ENCODE results near the gene ARHGEF38. TPM values are rescaled to one million over a fixed set of nuclear protein-coding genes. Genes with fewer than 3 reads are reported as not detected.

The ARHGEF38 gene
- total and polyA plus RNA-seq, 4 donors, result 0.03 to 0.92 (median 0.37) TPM

GRCh38 chr4:105620640-105621323 lies 68.4 kb downstream of the ARHGEF38 start:
- H3K9ac ChIP-seq (ENCODE audit: low read depth in 1 of 2, low read length in 2 of 2), result no peak overlapping the region
- no peak for DNase-seq (ENCODE audit: low spot score)
- no peaks in the 10 kb centered on the region for H3K27me3 ChIP-seq (ENCODE audit: control insufficient read depth in 4 of 4, insufficient read depth in 4 of 4, low read length in 3 of 4)
- WGBS, result 59% methylated on average over 1 of the region's 1 CpG
- no peak overlapping the region for H3K4me3 ChIP-seq (ENCODE audit: low read depth in 1 of 3, low read length in 3 of 3)
- no peak overlapping the region for H3K27ac ChIP-seq (ENCODE audit: low read depth in 1 of 2, low read length in 2 of 2)
- TF ChIP-seq HNF4G (IDR thresholded peaks at IDR 0.05), result no peak
- peak in 1 of 2 donors; percentile 37 for TF ChIP-seq JUND (IDR thresholded peaks at IDR 0.05)
- no peak for TF ChIP-seq NR2F2 (IDR thresholded peaks at IDR 0.05)
- TF ChIP-seq TAF1 (conservative IDR thresholded peaks at IDR 0.05), result no peak
- peaks cover 0 to under 1% (median 0%) of the 10 kb centered on the region in 4 donors for H3K9me3 ChIP-seq (ENCODE audit: control insufficient read depth in 4 of 4, low read length in 3 of 4)
- H3K36me3 ChIP-seq (ENCODE audit: control insufficient read depth in 4 of 4, insufficient read depth in 3 of 4, low read depth in 1 of 4, low read length in 3 of 4), result no peaks in the 10 kb centered on the region
- H3K4me1 ChIP-seq (ENCODE audit: control insufficient read depth in 4 of 4, insufficient read depth in 4 of 4, low read length in 3 of 4), result peaks cover 3 to 10% (median 7%) of the 10 kb centered on the region in 4 donors

GRCh38 chr4:105622269-105622668 lies 69.8 kb downstream of the ARHGEF38 start:
- H3K4me3 ChIP-seq (ENCODE audit: low read depth in 1 of 3, low read length in 3 of 3), result no peak overlapping the region
- H3K9ac ChIP-seq (ENCODE audit: low read depth in 1 of 2, low read length in 2 of 2), result no peak overlapping the region
- H3K27me3 ChIP-seq (ENCODE audit: control insufficient read depth in 4 of 4, insufficient read depth in 4 of 4, low read length in 3 of 4), result no peaks in the 10 kb centered on the region
- H3K36me3 ChIP-seq (ENCODE audit: control insufficient read depth in 4 of 4, insufficient read depth in 3 of 4, low read depth in 1 of 4, low read length in 3 of 4), result no peaks in the 10 kb centered on the region
- H3K4me1 ChIP-seq (ENCODE audit: control insufficient read depth in 4 of 4, insufficient read depth in 4 of 4, low read length in 3 of 4), result peaks cover 3 to 10% (median 7%) of the 10 kb centered on the region in 4 donors
- TF ChIP-seq YY1 (IDR thresholded peaks at IDR 0.05) (no peak), FOXA2 (IDR thresholded peaks at IDR 0.05) (no peak), NR2F2 (IDR thresholded peaks at IDR 0.05) (no peak), CTCF (IDR thresholded peaks at IDR 0.05; ENCODE audit: low read depth, low read length, missing input control) (no peak), ATF3 (IDR thresholded peaks at IDR 0.05) (no peak), TAF1 (conservative IDR thresholded peaks at IDR 0.05) (no peak), EGR1 (IDR thresholded peaks at IDR 0.05; ENCODE audit: low read depth in 2 of 2) (no peak), MAX (IDR thresholded peaks at IDR 0.05) (no peak), ZBTB33 (IDR thresholded peaks at IDR 0.05) (no peak), RXRA (IDR thresholded peaks at IDR 0.05) (no peak), FOXA1 (IDR thresholded peaks at IDR 0.05) (no peak), SP1 (IDR thresholded peaks at IDR 0.05) (no peak), REST (IDR thresholded peaks at IDR 0.05) (no peak), GABPA (IDR thresholded peaks at IDR 0.05 in 1 of 2, conservative IDR thresholded peaks at IDR 0.05 in 1 of 2) (no peak), HNF4G (IDR thresholded peaks at IDR 0.05) (no peak), HNF4A (conservative IDR thresholded peaks at IDR 0.05) (no peak), RAD21 (IDR thresholded peaks at IDR 0.05) (no peak), JUND (IDR thresholded peaks at IDR 0.05) (no peak)
- no peak for DNase-seq (ENCODE audit: low spot score)
- WGBS, result 97% methylated on average over 4 of the region's 4 CpGs
- no peaks in the 10 kb centered on the region for H3K9me3 ChIP-seq (ENCODE audit: control insufficient read depth in 4 of 4, low read length in 3 of 4)
- H3K27ac ChIP-seq (ENCODE audit: low read depth in 1 of 2, low read length in 2 of 2), result no peak overlapping the region

Measured in liver (tissue), 9 donors.